Common myeloid progenitor, CD34-positive (primary cell): Measurements from ENCODE around the gene PRR19.
"Not testable (repeated sequence)": the region's sequence is repeated elsewhere in the genome, so short reads cannot be mapped to it uniquely, and the experiment has no call there.

Experiments
- CTCF ChIA-PET: fragments of 350-600 bp; sonication (Branson Sonifier 250); formaldehyde crosslinking; loops from one replicate; lab custom pipeline; 2021; ENCODE audit warnings: antibody characterized with exemption; lab: Charles Lee
- POLR2A ChIA-PET: fragments of 350-600 bp; sonication (Branson Sonifier 250); formaldehyde crosslinking; loops from one replicate; lab custom pipeline; 2021; ENCODE audit warnings: antibody characterized with exemption; lab: Charles Lee
- DNase-seq, 3 donors: peaks; one replicate each; pipeline versions ENCODE4 v3.0.0 to v3.0.0-alpha.2; 2013
- H3K27ac ChIP-seq, 2 experiments: 1 replicate in 1 of 2; 2 replicates in 1 of 2; pipeline ENCODE4 v1.7.0; 2013; ENCODE audit warnings: inconsistent platforms in 2 of 2, low read length in 2 of 2, mild to moderate bottlenecking in 2 of 2, low read depth in 1 of 2, moderate library complexity in 1 of 2; ENCODE audit not compliant: severe bottlenecking in 2 of 2, insufficient read depth in 1 of 2, poor library complexity in 1 of 2
- H3K27me3 ChIP-seq, 5 experiments: replicated peaks in 2 of 5; 1 replicate in 3 of 5; 2 replicates in 2 of 5; pipeline versions ENCODE4 v1.6.1 to v1.7.0; 2013; ENCODE audit warnings: low read length in 4 of 5, mild to moderate bottlenecking in 2 of 5, moderate library complexity in 2 of 5, inconsistent platforms in 1 of 5; ENCODE audit not compliant: insufficient read depth in 5 of 5, control insufficient read depth in 4 of 5
- H3K36me3 ChIP-seq, 4 experiments: 1 replicate in 2 of 4; 2 replicates in 2 of 4; pipeline versions ENCODE4 v1.6.1 to v1.7.0; 2013; ENCODE audit warnings: low read length in 3 of 4, control low read depth in 1 of 4, mild to moderate bottlenecking in 1 of 4; ENCODE audit not compliant: control insufficient read depth in 4 of 4, insufficient read depth in 4 of 4
- H3K4me1 ChIP-seq, 4 experiments: 1 replicate in 3 of 4; 2 replicates in 1 of 4; pipeline versions ENCODE4 v1.6.1 to v1.7.1; 2013; ENCODE audit warnings: low read length in 3 of 4, mild to moderate bottlenecking in 3 of 4, control low read depth in 1 of 4, inconsistent platforms in 1 of 4, moderate library complexity in 1 of 4; ENCODE audit not compliant: control insufficient read depth in 4 of 4, insufficient read depth in 4 of 4; ENCODE audit errors: control extremely low read depth in 1 of 4
- H3K4me3 ChIP-seq, 7 experiments: 1 replicate in 4 of 7; 2 replicates in 3 of 7; pipeline versions ENCODE4 v1.5.1 to v1.7.0; 2013; ENCODE audit warnings: mild to moderate bottlenecking in 7 of 7, low read length in 6 of 7, moderate library complexity in 6 of 7, inconsistent platforms in 2 of 7, low read depth in 2 of 7, control low read depth in 1 of 7; ENCODE audit not compliant: insufficient read depth in 4 of 7, control insufficient read depth in 1 of 7; ENCODE audit errors: extremely low read depth in 1 of 7
- H3K9me3 ChIP-seq, 5 experiments: 1 replicate in 4 of 5; 2 replicates in 1 of 5; pipeline versions ENCODE4 v1.6.1 to v1.7.1; 2013; ENCODE audit warnings: low read length in 4 of 5, mild to moderate bottlenecking in 2 of 5, inconsistent platforms in 1 of 5, low read depth in 1 of 5, moderate library complexity in 1 of 5; ENCODE audit not compliant: control insufficient read depth in 4 of 5, insufficient read depth in 2 of 5; ENCODE audit errors: control extremely low read depth in 1 of 5
- WGBS: methylation state at CpG from one replicate; pipeline ENCODE4 v1.1.5; 2013; ENCODE audit not compliant: insufficient coverage; 5-methylcytosine and 5-hydroxymethylcytosine counted together

Gene PRR19

DNA sequence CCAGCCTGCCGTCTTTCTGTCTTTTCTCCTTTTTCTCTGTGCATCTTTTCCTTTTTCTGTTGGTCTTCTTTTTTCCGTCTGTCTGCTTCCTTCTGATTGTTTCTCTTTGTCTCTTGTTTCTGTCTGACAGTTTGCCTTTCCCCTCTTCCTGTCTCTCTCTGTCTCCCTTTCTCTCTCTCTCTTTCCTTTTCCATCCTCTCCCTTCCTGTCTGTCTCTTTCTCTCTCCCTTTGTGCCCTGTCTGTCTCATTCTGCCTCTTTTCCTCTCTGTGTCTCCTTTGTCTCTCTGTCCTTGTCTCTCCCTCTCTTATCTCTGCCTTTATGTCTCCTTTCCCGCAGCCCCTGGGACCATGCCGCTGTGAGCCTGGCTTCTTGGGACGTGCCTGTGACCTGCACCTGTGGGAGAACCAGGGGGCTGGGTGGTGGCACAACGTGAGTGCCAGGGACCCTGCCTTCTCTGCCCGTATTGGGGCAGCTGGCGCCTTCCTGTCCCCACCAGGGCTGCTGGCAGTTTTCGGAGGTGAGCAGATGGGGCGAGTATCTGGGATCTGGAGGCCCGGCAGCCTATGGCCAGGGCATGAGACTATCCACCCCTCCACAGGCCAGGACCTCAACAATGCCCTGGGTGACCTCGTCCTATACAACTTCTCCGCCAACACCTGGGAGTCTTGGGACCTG is 32.9 kb downstream of the PRR19 start:
- Histone ChIP-seq H3K27ac (no peak overlapping the region), H3K4me3 (no peak overlapping the region), H3K27me3 (no peaks in the 10 kb centered on the region), H3K9me3 (no peaks in the 10 kb centered on the region), H3K36me3 (peaks cover 6 to 23% (median 16%) of the 10 kb centered on the region in 4 experiments), H3K4me1 (no peaks in the 10 kb centered on the region)
- ChIA-PET CTCF (no interaction called here), POLR2A (no interaction called here)
- 98% methylated on average over 11 of the region's 13 CpGs for WGBS
- no peak for DNase-seq

DNA sequence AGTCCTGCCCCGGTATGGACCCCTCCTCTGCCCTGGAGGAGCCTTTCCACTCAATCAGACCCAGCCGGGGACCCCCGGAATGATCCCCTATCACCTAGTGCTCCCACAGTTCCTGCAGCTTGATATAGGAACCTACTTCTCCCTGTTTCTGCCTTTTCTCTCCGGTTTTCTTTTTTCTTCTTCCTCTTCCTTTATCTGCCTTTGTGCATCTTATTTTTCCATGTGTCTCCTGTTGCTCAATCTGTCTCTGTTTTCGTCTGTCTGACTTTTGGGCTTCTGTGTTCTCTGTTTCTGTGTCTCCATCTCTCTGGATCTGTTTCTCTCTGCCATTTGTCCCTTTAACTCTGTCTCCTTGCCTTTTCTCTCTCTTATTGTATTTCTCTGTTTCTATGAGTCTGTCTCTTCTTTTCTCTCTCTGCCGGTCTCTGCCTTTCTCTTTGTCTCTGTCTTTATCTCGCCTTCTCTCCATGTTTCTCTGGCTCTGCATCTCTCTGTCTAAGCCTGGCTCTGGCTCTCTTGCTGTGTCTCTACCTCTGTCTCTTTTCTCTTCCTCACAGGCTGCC is 33.5 kb downstream of the PRR19 start:
- 83% methylated on average over 7 of the region's 7 CpGs for WGBS
- ChIA-PET CTCF (interaction anchor here (1.5 kb wide), 1 partner anchor 8 kb away, joined by 8 read pairs; no protein-coding TSS in a partner anchor), POLR2A (no interaction called here)
- Histone ChIP-seq H3K36me3 (peaks cover 6 to 23% (median 16%) of the 10 kb centered on the region in 4 experiments), H3K9me3 (no peaks in the 10 kb centered on the region), H3K4me3 (no peak overlapping the region), H3K27me3 (no peaks in the 10 kb centered on the region), H3K4me1 (no peaks in the 10 kb centered on the region), H3K27ac (no peak overlapping the region)
- no peak for DNase-seq

DNA sequence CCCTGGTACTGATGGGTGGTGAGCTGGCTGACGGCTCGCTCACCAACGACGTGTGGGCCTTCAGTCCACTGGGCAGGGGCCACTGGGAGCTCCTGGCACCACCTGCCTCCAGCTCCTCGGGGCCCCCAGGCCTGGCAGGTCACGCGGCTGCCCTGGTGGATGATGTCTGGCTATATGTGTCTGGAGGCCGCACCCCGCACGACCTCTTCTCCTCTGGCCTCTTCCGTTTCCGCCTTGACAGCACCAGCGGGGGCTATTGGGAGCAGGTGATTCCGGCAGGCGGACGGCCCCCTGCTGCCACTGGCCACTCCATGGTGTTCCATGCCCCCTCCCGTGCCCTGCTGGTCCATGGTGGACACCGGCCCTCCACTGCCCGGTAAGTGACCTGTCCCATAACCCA is 34.0 kb downstream of the PRR19 start:
- H3K4me3 ChIP-seq: no peak overlapping the region
- H3K9me3 ChIP-seq: no peaks in the 10 kb centered on the region
- DNase-seq: no peak
- peaks cover 6 to 23% (median 16%) of the 10 kb centered on the region in 4 experiments for H3K36me3 ChIP-seq
- WGBS: 96% methylated on average over 11 of the region's 19 CpGs
- H3K27ac ChIP-seq: no peak overlapping the region
- no peaks in the 10 kb centered on the region for H3K27me3 ChIP-seq
- POLR2A ChIA-PET: no interaction called here
- no peaks in the 10 kb centered on the region for H3K4me1 ChIP-seq
- CTCF ChIA-PET: interaction anchor here (1.5 kb wide), 1 partner anchor 8 kb away, joined by 8 read pairs; no protein-coding TSS in a partner anchor

DNA sequence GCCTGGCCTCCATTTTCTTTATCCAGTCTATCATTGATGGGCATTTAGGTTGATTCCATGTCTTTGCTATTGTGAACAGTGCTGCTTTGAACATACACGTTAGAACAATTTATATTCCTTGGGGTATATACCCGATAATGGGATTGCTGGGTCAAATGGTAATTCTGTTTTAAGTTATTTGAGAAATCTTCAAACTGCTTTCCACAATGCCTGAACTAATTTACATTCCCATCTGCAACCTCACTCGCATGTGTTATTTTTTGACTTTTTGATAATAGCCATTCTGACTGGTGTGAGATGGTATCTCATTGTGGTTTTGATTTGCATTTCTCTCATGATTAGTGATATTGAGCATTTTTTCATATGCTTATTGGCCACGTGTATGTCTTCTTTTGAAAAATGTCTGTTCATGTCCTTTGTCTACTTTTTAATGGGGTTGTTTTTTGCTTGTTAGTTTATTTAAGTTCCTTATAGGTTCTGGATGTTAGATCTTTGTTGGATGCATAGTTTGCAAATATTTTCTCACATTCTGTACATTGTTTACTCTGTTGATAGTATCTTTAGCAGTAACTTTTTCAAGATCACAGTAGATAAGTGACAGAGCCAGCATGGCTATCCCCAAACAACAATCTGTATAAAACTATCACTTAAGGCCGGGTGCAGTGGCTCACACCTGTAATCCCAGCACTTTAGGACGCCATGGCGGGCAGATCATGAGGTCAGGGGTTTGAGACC is 37.4 kb downstream of the PRR19 start:
- DNase-seq, H3K4me1 ChIP-seq, POLR2A ChIA-PET, H3K9me3 ChIP-seq, H3K27ac ChIP-seq, H3K4me3 ChIP-seq, H3K27me3 ChIP-seq: not testable (repeated sequence)
- CTCF ChIA-PET: interaction anchor here (1.2 kb wide), 1 partner anchor 8 kb away, joined by 3 read pairs; no protein-coding TSS in a partner anchor
- peaks cover 11 to 39% (median 23%) of the 10 kb centered on the region in 4 experiments for H3K36me3 ChIP-seq
- no CpG with 5 or more reads among the region's 7 CpGs for whole genome bisulfite sequencing

DNA sequence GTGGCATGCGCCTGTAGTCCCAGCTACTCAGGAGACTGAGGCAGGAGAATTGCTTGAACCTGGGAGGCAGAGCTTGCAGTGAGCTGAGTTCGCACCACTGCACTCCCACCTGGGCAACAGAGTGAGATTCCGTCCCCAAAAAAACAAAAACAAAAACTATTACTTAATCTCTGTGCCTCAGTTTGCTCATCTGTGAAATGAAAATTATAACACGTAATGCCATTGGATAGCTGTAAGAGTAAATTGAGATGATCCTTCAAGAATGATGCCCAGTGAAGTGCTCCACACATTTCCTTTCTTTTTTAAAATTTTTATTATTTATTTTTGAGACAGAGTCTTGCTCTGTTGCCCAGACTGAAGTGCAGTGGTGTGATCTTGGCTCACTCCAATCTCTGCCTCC is 38.0 kb downstream of the PRR19 start:
- CTCF ChIA-PET: interaction anchor here (1.2 kb wide), 1 partner anchor 9 kb away, joined by 3 read pairs; no protein-coding TSS in a partner anchor

DNA sequence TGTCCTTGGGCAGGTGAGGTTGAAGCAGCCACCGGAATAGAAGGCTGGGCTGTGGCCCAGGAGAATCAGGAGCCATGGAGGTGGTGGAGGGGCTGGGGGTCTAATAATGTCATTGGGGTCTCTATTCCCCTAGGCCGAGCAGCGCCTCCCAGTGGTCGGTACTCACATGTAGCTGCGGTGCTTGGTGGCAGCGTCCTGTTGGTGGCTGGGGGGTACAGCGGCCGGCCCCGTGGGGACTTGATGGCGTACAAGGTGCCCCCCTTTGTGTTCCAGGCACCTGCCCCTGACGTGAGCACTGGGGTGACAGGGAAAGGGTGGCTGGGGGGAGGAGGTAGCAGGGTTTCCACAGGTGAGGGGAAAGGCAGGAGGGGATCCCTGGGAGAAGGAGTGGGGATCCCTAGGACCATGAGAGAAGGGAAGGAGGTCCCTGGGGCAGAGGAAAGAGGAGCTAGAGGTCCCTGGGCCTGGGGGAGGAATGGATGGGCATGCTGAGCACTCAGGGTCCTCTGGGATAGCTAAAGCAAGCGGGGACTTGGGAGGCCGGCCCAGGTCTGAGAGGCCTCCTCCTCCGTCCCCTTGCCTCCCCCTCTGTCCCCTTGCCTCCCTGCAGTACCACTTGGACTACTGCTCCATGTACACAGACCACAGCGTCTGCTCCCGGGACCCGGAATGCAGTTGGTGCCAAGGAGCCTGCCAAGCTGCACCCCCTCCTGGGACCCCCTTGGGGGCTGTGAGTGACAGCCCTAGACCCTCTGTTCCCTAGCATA is 41.6 kb downstream of the PRR19 start:
- Histone ChIP-seq H3K27me3 (no peaks in the 10 kb centered on the region), H3K36me3 (peaks cover 3 to 32% (median 23%) of the 10 kb centered on the region in 4 experiments), H3K27ac (no peak overlapping the region), H3K9me3 (no peaks in the 10 kb centered on the region), H3K4me1 (peaks cover 0 to 2% (median 0%) of the 10 kb centered on the region in 4 experiments), H3K4me3 (no peak overlapping the region)
- ChIA-PET POLR2A (no interaction called here), CTCF (interaction anchor here (1.3 to 2.5 kb wide), 2 partner anchors 16 to 58 kb away, joined by 4 to 6 read pairs; no protein-coding TSS in a partner anchor)
- DNase-seq: peak in 2 of 3 donors; percentile 37 to 41
- WGBS: 98% methylated on average over 17 of the region's 17 CpGs

More for the DNA sequence above, 38.0 kb downstream of the PRR19 start:
- H3K27me3 ChIP-seq, H3K9me3 ChIP-seq, H3K4me3 ChIP-seq, H3K27ac ChIP-seq, POLR2A ChIA-PET, DNase-seq, H3K4me1 ChIP-seq: not testable (repeated sequence)
- peaks cover 11 to 39% (median 29%) of the 10 kb centered on the region in 4 experiments for H3K36me3 ChIP-seq
- 94% methylated on average over 2 of the region's 4 CpGs for whole genome bisulfite sequencing
